ENCODE measurements around the gene ALDH16A1. TPM values are rescaled to one million over a fixed set of nuclear protein-coding genes. Genes with fewer than 3 reads are reported as not detected.
"Not testable (repeated sequence)": the region's sequence is repeated elsewhere in the genome, so short reads cannot be mapped to it uniquely, and the experiment has no call there.

The ALDH16A1 gene
- total RNA-seq, 8 experiments from 2014 or later: 3.6 to 26.2 (median 10.8) TPM

DNA sequence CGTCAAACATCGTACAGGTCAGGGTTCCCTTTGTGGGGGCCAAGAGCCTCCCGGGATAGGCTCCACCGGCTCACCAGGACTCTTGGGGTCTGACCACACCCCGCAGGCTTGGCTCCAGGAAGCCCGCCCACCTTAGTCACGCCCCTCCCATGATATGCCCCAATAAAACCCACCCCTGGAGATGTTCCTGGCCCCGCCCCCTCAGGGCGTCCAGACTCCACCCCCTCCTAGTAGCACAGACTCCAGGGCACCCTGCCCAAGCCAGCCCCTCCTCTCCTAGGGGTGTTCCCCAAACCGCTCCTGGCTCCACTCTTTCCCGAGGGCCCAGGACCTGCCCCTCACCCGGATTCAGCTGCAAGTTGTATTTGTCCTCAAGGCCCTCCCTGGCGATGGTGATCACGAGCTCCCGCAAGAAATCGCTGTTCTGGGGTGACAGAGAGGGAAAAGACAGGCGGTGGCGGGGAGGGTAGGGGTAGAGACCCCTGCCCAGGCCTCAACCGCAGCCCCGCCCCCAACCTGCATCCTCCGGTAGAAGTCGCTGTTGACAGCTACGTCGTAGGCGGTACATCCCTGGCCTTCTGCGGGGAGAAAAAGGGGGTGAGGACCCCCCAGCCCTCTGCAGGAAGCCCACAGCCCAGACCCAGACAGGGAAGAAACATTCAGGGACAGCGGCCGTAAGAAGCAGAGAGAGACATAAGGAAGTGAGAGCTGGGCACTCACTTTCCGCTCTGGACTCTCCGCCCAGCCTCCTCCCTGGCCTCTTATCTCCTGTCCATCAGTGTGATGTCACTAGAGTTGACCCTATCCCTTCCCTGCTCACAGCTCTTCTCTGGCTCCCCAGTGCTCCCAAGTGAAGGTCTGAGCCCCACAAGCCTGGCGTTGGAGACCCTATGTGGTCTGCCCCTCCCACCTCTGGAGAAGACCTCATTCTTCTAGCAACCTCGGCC, 5.3 kb upstream of the ALDH16A1 start:
- 58 to 100% (median 93%) methylated on average over 1 to 11 of the region's 32 CpGs; no CpG with 5 or more reads in 5 of the 10 experiments for WGBS, 10 experiments
- H3K27ac ChIP-seq: no peak overlapping the region
- H3K4me1 ChIP-seq (replicated peaks in 1 of 2): peaks cover 0 to 2% of the 10 kb centered on the region in 2 donors
- H3K4me3 ChIP-seq: no peak overlapping the region
- no peak for ATAC-seq (replicated peaks in 6 of 8)
- in situ Hi-C loops (cut with MboI; ENCODE audit: low pct_unique_long_range_greater_than_20kb in 2 of 9, low sequenced_read_pairs in 9 of 9, unreplicated experiment in 9 of 9): loop anchor here in 2 of 9 experiments (10.0 kb wide), 1 partner anchor 53 kb away; no protein-coding TSS in a partner anchor

DNA sequence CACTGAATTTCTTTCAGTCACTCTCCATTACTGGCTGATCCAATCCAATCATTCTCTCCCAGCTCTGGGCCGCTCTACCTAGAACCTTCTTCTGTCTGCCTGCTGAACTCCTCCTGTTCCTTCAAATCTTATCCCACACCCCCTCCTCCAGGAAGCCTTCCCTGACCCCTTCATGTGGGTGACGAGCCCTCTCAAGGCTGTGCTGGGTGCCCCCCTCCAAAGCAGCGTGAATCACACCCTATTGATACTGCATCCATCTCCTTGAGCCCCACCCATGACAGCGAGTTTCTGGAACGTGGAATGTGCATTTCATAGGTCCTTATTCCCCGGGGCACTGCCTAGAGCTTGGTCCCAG, 4.6 kb upstream of the ALDH16A1 start:
- no peak overlapping the region for H3K4me3 ChIP-seq
- peaks cover 0 to 2% of the 10 kb centered on the region in 2 donors for H3K4me1 ChIP-seq (replicated peaks in 1 of 2)
- no peak overlapping the region for H3K27ac ChIP-seq
- WGBS, 10 experiments: 53 to 100% (median 96%) methylated on average over 1 to 6 of the region's 6 CpGs; no CpG with 5 or more reads in 3 of the 10 experiments
- no peak for ATAC-seq (replicated peaks in 6 of 8)
- in situ Hi-C loops (cut with MboI; ENCODE audit: low pct_unique_long_range_greater_than_20kb in 2 of 9, low sequenced_read_pairs in 9 of 9, unreplicated experiment in 9 of 9): loop anchor here in 2 of 9 experiments (10.0 kb wide), 1 partner anchor 54 kb away; no protein-coding TSS in a partner anchor

DNA sequence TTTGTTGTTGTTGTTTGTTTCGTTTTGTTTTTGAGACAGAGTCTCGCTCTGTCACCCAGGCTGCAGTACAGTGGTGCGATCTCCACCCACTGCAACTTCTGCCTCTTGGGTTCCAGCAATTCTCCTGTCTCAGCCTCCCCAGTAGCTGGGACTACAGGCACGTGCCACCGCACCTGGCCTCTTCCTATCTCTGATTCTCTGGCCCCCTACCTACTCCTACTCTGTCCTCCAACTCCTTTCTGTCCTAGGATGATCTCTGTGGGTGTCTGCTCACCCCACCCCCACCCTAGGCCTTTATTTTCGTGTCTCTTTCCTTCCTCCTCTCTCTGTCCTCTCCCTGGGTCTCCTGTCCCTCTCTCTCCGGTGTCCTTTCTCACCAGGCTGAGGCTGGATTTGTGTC, 2.6 kb upstream of the ALDH16A1 start:
- in situ Hi-C loops (cut with MboI; ENCODE audit: low pct_unique_long_range_greater_than_20kb in 2 of 9, low sequenced_read_pairs in 9 of 9, unreplicated experiment in 9 of 9): no loop called here
- H3K4me3 ChIP-seq: peak overlapping the region in 1 of 5 donors; percentile 64
- H3K4me1 ChIP-seq (replicated peaks in 1 of 2): peaks cover 5 to 6% of the 10 kb centered on the region in 2 donors
- ATAC-seq (replicated peaks in 6 of 8): no peak
- WGBS, 10 experiments: 20 to 100% (median 100%) methylated on average over 1 to 3 of the region's 7 CpGs; no CpG with 5 or more reads in 4 of the 10 experiments
- no peak overlapping the region for H3K27ac ChIP-seq

DNA sequence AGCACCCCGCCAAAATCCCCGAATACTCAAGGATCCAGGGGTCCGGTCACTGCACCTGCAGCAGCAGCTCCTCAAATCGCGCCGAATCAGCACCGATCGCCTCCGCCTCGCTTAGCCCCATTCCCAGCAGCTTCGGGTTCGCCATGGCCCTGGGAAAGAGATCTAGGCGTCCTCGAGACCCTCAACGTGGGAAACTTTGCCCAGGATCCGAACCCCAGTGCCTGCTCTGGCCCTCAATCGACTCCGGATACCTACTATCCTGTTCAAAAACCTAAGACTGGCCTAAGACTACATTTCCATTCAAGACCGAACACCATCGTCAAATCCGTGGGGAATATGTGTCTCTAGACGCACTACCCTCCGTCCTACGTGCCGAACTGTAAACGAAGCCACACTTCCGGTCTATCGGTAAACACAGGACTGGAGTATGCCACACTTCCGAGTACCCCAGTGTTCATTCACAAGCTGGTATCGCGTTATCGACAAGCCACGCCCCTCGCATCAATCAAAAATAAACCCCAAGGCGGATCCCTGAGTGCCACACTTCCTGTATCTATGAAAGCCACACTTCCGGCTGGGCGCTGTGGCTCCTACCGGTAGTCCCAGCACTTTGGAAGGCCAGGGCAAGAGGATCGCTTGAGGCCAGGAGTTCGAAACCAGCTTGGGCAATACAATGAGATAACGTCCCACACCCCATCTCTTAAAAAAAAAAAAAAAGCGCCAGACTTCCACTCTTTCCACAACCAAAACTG, 1.4 kb upstream of the ALDH16A1 start, which contains the start of gene PIH1D1:
Gene PIH1D1 (minus strand): TSS at position 385 of the 752 bp plus-strand sequence. CDS start 240 bp downstream, at position 145.
- ATAC-seq (replicated peaks in 6 of 8): peak; percentile 68 to 82 (median 72)
- WGBS, 10 experiments: 0 to 3% (median 0%) methylated on average over 1 to 23 of the region's 42 CpGs; no CpG with 5 or more reads in 1 of the 10 experiments
- H3K4me3 ChIP-seq: peak within 1 kb of the TSS; percentile 64 to 83 (median 64)
- in situ Hi-C loops (cut with MboI; ENCODE audit: low pct_unique_long_range_greater_than_20kb in 2 of 9, low sequenced_read_pairs in 9 of 9, unreplicated experiment in 9 of 9): no loop called here
- H3K27ac ChIP-seq: peak within 1 kb of the TSS; percentile 94
- peaks cover 5 to 6% of the 10 kb centered on the region in 2 donors for H3K4me1 ChIP-seq (replicated peaks in 1 of 2)

DNA sequence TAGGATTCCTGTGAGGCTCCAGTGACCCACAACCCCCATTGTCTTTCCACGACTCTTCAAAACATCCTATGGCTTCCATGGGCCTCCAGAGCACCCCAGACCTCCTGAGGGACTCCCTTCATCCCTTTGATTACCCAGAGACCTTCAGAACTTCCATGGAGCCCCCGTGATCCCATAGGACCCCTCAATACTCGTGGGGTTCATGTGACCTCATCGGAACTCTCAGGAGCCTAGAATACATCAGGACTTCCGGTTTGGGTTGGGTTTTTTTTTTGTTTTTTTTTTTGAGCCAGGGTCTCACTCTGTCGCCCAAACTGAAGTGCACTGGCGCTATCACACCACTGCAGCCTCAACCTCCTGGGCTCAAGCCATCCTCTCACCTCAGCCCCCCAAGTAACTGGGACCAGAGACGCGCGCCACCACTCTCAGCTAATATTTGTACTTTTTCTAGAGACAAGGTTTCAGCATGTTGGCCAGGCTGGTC, 774 bp downstream of the ALDH16A1 start:
- Histone ChIP-seq H3K27ac (peak overlapping the region; percentile 94), H3K4me3 (peak overlapping the region; percentile 54 to 83 (median 64)), H3K4me1 (replicated peaks in 1 of 2) (peaks cover 5 to 6% of the 10 kb centered on the region in 2 donors)
- ATAC-seq (replicated peaks in 6 of 8): peak in 1 of 8 experiments; percentile 1
- 0 to 47% (median 18%) methylated on average over 1 to 6 of the region's 10 CpGs; no CpG with 5 or more reads in 2 of the 10 experiments for WGBS, 10 experiments
- in situ Hi-C loops (cut with MboI; ENCODE audit: low pct_unique_long_range_greater_than_20kb in 2 of 9, low sequenced_read_pairs in 9 of 9, unreplicated experiment in 9 of 9): no loop called here

DNA sequence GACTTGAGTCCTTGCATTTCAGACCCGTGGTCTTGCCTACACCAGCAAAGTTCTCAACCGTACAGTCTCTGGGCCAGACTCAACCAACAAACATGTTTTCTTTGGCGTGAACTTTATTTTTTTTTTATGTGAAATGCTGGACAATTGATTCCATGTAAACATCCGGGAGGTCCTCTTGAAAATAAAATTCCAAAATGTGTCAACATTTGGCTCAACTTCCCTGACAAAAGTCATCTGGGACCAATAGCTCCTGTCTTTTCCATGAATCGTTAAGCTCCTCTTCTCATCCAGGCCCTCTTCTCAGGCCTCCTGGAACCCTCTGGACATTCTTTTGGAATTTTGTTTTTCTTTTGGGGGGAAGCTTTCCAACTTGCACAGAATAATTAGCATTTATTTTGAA, 2.7 kb downstream of the ALDH16A1 start:
- in situ Hi-C loops (cut with MboI; ENCODE audit: low pct_unique_long_range_greater_than_20kb in 2 of 9, low sequenced_read_pairs in 9 of 9, unreplicated experiment in 9 of 9): no loop called here
- ATAC-seq (replicated peaks in 6 of 8): no peak
- Histone ChIP-seq H3K4me3 (no peak overlapping the region), H3K4me1 (replicated peaks in 1 of 2) (peaks cover 4 to 5% of the 10 kb centered on the region in 2 donors), H3K27ac (no peak overlapping the region)
- 9 to 100% (median 78%) methylated on average over 1 to 5 of the region's 5 CpGs for WGBS, 10 experiments

DNA sequence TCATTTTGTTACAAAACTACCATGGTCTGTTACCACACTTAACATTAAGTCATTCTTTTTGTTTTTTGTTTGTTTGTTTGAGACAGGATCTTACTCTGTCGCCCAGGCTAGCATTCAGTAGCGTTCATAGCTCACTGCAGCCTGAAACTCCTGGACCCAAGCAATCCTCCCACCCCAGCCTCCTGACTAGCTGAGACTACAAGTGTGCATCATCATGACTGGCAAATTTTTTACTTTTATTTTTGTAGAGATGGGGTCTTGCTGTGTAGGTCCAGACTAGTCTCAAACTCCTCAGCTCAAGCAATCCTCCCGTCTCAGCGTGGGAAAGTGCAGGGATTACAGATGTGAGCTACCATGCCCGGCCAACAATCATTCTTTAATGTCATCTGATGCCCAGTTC, 3.3 kb downstream of the ALDH16A1 start:
- Histone ChIP-seq H3K4me3 (no peak overlapping the region), H3K27ac (no peak overlapping the region), H3K4me1 (replicated peaks in 1 of 2) (peaks cover 4 to 5% of the 10 kb centered on the region in 2 donors)
- no peak for ATAC-seq (replicated peaks in 6 of 8)
- 38 to 100% (median 90%) methylated on average over 1 to 5 of the region's 5 CpGs; no CpG with 5 or more reads in 1 of the 10 experiments for WGBS, 10 experiments
- in situ Hi-C loops (cut with MboI; ENCODE audit: low pct_unique_long_range_greater_than_20kb in 2 of 9, low sequenced_read_pairs in 9 of 9, unreplicated experiment in 9 of 9): no loop called here

DNA sequence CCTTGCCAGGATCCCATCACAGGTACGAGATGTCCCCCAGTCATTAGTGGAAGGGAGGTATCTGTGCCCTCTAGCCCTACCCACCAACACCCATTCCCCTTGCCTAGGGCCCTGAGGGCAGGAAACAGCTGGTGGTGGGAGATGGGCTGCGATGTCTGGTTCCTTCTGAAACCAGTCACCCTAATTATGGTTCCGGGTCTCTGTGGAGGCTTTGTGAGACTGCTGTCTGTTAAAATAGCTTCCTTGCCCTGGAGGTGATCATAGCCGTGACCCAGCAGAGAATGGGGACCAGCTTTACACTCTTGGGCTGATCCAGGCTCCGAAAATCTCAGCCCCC, 5.5 kb downstream of the ALDH16A1 start:
- ATAC-seq (replicated peaks in 6 of 8): no peak
- H3K4me1 ChIP-seq (replicated peaks in 1 of 2): peaks cover 4 to 5% of the 10 kb centered on the region in 2 donors
- in situ Hi-C loops (cut with MboI; ENCODE audit: low pct_unique_long_range_greater_than_20kb in 2 of 9, low sequenced_read_pairs in 9 of 9, unreplicated experiment in 9 of 9): no loop called here
- no peak overlapping the region for H3K27ac ChIP-seq
- 83 to 100% (median 92%) methylated on average over 1 to 4 of the region's 5 CpGs; no CpG with 5 or more reads in 6 of the 10 experiments for WGBS, 10 experiments
- H3K4me3 ChIP-seq: no peak overlapping the region

DNA sequence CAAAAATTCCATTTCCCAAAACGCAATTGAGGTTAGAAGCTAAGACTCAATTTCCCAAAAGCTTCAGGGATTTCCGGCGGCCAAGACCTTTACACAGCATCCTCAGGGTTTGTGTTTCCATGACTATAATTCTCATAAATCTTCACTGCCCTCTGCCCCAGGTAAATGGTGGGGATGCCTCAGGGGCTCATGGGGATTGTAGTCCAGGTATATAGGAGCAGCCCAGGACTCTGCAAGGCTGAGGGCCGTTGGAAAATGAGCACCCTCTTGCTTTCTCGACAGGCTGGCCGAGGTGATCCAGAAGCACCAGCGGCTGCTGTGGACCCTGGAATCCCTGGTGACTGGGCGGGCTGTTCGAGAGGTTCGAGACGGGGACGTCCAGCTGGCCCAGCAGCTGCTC, 6.4 kb downstream of the ALDH16A1 start:
- no peak overlapping the region for H3K27ac ChIP-seq
- in situ Hi-C loops (cut with MboI; ENCODE audit: low pct_unique_long_range_greater_than_20kb in 2 of 9, low sequenced_read_pairs in 9 of 9, unreplicated experiment in 9 of 9): no loop called here
- WGBS, 10 experiments: 80 to 100% (median 87%) methylated on average over 1 to 4 of the region's 12 CpGs; no CpG with 5 or more reads in 1 of the 10 experiments
- ATAC-seq (replicated peaks in 6 of 8): peak in 1 of 8 experiments; percentile 3
- H3K4me1 ChIP-seq (replicated peaks in 1 of 2): peaks cover 0 to under 1% of the 10 kb centered on the region in 2 donors
- H3K4me3 ChIP-seq: no peak overlapping the region

DNA sequence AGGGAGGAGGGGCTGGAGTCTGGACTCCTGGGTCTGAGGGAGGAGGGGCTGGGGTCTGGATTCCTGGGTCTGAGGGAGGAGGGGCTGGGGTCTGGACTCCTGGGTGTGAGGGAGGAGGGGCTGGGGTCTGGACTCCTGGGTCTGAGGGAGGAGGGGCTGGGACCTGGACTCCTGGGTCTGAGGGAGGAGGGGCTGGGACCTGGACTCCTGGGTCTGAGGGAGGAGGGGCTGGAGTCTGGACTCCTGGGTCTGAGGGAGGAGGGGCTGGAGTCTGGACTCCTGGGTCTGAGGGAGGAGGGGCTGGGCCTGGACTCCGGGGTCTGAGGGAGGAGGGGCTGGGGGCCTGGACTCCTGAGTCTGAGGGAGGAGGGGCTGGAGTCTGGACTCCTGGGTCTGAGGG, 8.1 kb downstream of the ALDH16A1 start:
- H3K4me1 ChIP-seq (replicated peaks in 1 of 2); ATAC-seq (replicated peaks in 6 of 8); H3K4me3 ChIP-seq; in situ Hi-C loops (cut with MboI; ENCODE audit: low pct_unique_long_range_greater_than_20kb in 2 of 9, low sequenced_read_pairs in 9 of 9, unreplicated experiment in 9 of 9); H3K27ac ChIP-seq: not testable (repeated sequence)
- no CpG with 5 or more reads among the region's 1 CpG for WGBS, 10 experiments

DNA sequence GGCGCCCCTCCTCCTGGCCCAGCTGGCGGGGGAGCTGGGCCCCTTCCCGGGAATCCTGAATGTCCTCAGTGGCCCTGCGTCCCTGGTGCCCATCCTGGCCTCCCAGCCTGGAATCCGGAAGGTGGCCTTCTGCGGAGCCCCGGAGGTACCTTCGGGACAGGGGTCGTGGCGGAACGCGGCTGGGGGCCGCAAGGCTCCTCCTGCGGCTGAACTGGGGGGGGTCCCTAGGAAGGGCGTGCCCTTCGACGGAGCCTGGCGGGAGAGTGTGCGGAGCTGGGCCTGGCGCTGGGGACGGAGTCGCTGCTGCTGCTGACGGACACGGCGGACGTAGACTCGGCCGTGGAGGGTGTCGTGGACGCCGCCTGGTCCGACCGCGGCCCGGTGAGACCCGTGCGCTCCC, 8.6 kb downstream of the ALDH16A1 start:
- in situ Hi-C loops (cut with MboI; ENCODE audit: low pct_unique_long_range_greater_than_20kb in 2 of 9, low sequenced_read_pairs in 9 of 9, unreplicated experiment in 9 of 9): no loop called here

DNA sequence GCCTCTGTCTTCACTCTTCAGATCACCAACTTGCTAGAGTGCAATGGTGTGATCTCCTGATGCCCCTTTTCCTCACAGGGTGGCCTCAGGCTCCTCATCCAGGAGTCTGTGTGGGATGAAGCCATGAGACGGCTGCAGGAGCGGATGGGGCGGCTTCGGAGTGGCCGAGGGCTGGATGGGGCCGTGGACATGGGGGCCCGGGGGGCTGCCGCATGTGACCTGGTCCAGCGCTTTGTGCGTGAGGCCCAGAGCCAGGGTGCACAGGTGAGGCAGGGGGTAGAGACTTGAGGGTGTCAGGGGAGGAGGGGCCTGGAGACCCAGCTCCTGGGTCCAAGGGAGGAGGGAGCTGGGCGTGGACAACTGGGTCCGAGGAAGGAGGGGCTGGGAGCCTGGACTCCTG, 9.5 kb downstream of the ALDH16A1 start:
- WGBS, 10 experiments: no CpG with 5 or more reads among the region's 12 CpGs
- no peak overlapping the region for H3K4me3 ChIP-seq
- no peak for ATAC-seq (replicated peaks in 6 of 8)
- no peaks in the 10 kb centered on the region for H3K4me1 ChIP-seq (replicated peaks in 1 of 2)
- H3K27ac ChIP-seq: no peak overlapping the region
- in situ Hi-C loops (cut with MboI; ENCODE audit: low pct_unique_long_range_greater_than_20kb in 2 of 9, low sequenced_read_pairs in 9 of 9, unreplicated experiment in 9 of 9): no loop called here

More for the DNA sequence above, 8.6 kb downstream of the ALDH16A1 start:
- Histone ChIP-seq H3K4me1 (replicated peaks in 1 of 2) (no peaks in the 10 kb centered on the region), H3K4me3 (no peak overlapping the region), H3K27ac (no peak overlapping the region)
- peak in 1 of 8 experiments; percentile 13 for ATAC-seq (replicated peaks in 6 of 8)
- 100% methylated on average over 2 of the region's 37 CpGs; no CpG with 5 or more reads in 9 of the 10 experiments for WGBS, 10 experiments

All from motor neuron (in vitro differentiated cells).